OCI-LY7 (cell line): ENCODE results near the gene RPS16.

ENCODE experiments used
- CTCF ChIP-seq: fragments of 200-600 bp; sonication (generic); conservative IDR thresholded peaks from 2 replicates; pipeline ENCODE4 v1.5.1; 2014; ENCODE audit warnings: mild to moderate bottlenecking, antibody characterized with exemption, low read length, moderate library complexity, mixed read lengths
- EZH2phosphoT487 ChIP-seq: fragments of 200-600 bp; sonication (generic); IDR thresholded peaks from 2 replicates; pipeline ENCODE4 v1.6.1; 2018; ENCODE audit warnings: low read depth, borderline replicate concordance, mild to moderate bottlenecking, mixed run types, antibody characterized with exemption, low read length, moderate library complexity, mixed read lengths

- TF ChIP-seq CTCF: no peak
- TF ChIP-seq EZH2phosphoT487: no peak
These were observed 35.1 kb upstream of the RPS16 start for GRCh38 chr19:39470724-39471339.
